Measurements from ENCODE around the gene ECD. TPM values are rescaled to one million over a fixed set of nuclear protein-coding genes. Genes with fewer than 3 reads are reported as not detected.

ECD gene
- 19.1 and 21.6 TPM in 2 replicates for total RNA-seq

DNA sequence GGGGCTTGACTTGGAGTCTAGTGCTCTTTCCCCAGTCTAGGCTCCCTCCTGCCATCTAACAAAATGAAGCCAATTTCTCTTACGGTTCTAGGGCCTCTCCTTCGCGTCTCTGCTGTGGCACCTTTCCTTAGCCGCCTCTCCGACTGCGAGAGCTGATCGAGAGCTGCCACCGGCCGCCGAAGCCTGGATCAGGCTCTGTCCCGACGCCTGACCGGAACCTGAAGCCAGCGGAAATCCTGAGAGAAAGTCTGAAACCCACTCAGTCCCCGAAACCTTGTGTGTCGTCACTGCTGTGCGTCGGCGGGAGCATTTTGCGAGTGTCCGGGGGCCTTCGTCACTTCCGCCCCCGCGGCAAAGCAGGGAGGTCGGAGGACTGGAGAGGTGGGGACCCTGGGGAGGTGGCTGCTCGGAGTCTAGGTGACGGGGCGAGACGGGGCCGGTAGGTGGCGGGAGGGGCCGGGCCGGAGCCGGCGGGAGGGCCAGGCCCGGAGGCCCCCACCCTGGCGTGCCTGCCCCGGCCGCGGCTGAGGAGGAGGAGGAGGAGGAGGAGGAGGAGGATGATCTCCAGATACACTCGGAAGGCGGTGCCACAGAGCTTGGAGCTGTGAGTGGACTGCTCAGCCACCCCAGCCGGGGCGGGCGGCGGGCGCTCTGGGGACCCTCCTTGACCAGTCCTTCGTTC, at the start of gene ECD, which contains the start of gene FAM149B1:
Gene ECD, minus strand, starts transcription at position 226 of the 682 bp plus-strand sequence. CDS start 4,071 bp downstream, outside the sequence.
Gene FAM149B1, plus strand, starts transcription at position 337 of the 682 bp plus-strand sequence. Its CDS starts 221 bp downstream, at position 558.
- peak; percentile 97 for DNase-seq (ENCODE audit: low read depth in 2 of 2)

DNA sequence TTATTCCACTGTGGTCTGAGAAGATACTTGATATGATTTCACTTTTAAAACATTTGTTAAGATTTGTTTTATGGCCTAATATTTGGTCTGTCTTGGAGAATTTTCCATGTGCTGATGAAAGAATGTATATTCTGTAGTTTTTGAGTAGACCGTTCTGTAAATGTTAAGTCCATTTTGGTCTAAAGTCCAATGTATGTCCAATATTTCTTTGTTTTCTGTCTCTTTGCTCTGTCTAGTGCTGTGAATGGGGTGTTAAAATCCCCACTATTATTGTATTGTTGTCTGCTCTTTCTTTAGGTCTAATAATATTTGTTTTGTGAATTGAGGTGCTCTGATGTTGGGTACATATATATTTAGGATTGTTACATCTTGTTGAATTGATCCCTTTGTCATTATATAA, 47.9 kb upstream of the ECD start:
- no peak for DNase-seq (ENCODE audit: low read depth in 2 of 2)

DNA sequence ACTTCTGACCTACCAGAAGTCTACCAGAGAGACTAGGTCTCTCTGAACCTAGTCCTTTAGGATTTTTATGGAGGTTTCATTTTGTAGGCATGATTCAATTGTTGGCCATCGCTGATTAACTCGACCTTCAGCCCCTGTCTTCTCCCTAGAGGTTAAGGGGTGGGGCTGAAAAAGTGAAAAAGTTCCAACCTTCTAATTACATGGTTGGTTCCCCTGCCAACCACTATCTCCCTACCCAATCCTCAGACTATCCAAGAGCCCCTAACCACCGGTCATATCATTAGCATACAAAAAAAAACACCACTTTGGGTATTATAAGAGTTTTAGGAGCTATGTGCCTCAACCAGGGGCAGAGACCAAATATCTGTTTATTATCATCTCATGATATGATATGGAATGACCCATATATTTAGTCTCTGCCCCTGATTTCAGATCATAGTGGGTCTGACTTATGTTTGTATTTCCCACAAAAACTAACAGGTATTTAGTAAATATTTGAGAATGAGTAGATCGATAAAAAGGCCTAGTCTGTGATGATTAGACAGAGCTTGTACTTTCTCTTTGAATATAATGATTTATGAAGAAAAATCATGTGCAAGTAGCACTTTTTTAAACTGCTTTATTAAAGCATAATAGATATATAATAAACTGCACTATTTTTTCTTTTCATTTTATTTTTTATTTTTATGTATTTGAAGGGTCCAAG, 43.5 kb upstream of the ECD start:
- DNase-seq (ENCODE audit: low read depth in 2 of 2), result no peak

DNA sequence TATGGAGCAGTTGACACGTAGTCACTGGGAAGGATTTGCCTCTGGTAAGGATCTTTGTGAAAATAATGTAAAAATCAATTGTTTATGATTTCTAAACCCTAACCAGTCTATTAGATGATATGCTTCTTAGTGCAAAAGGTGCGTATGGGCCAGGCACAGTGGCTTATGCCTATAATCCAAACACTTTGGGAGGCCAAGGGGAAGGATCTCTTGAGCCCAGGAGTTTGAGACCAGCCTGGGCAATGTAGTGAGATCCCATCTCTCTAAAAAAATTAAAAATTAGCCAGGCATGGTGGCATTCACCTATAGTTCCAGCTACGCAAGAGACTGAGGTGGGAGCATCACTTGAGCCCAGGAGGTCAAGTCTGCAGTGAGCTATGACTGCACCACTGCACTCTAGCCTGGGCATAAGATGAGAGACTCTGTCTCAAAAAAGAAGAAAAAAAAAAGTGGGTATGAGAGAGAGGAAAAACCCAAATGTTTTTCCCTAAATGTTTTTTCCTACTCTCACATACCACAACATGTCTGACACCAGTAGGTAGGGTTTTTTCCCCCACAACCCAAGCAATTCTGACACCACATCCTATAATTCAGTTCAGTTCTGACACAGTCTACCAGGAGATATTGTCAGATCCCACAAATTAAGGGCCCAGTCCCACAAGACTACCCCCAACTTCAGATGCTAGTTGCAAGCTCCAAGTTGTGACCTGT, 42.7 kb upstream of the ECD start:
- DNase-seq (ENCODE audit: low read depth in 2 of 2), result no peak

DNA sequence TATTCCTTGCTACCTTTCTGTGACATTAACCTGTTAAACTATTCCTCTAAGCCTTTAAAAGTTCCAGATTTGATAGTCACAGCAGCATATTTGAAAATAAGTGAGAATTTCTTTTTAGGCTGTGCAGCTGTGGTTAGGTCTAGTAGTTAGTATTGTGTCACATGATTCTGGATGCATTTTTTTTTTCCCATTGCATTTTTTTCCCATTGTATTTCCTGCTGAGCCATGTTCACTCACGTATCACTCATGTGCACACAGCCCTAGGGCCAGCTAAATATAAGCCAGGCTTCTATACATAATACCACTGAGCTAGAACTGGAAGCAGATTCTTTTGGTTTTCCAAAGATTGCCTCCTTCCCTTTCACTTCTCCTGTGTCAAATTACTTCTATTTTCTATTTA, 41.9 kb upstream of the ECD start:
- DNase-seq (ENCODE audit: low read depth in 2 of 2), result peak; percentile 57 to 70

DNA sequence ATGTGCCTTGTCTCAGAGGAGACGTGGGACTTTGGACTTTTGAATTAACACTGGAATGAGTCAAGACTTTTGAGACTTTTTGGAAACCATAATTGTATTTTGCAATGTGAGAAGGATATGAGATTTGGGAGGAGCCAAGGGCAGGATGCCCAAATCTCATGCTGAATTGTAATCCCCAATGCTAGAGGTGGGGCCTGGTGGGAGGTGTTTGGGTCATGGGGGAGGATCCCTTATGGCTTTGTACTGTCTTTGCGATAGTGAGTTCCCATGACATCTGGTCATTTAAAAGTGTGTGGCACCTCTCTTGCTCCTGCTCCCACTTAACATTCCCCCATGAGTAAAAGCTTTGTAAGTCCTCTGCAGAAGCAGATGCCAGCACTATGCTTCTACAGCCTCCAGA, 40.1 kb upstream of the ECD start:
- no peak for DNase-seq (ENCODE audit: low read depth in 2 of 2)

DNA sequence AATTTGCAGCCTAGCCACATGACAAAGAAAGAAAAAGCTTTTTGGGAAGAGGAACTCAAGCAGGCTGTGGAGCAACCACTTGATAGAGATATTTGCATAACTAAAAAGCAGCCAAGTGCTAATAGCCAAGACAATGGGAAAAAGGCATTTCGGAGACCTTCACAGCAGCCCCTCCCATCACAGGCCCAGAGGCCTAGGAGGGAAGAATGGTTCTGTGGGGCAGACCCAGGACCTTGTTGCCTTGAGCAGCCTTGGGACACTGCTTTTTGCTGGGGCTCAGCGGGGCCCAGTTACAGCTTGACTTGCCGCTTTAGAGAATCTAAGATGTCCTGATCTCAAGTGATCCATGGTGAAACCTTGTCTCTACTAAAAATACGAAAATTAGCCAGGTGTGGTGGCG, 38.6 kb upstream of the ECD start:
- DNase-seq (ENCODE audit: low read depth in 2 of 2), result no peak

DNA sequence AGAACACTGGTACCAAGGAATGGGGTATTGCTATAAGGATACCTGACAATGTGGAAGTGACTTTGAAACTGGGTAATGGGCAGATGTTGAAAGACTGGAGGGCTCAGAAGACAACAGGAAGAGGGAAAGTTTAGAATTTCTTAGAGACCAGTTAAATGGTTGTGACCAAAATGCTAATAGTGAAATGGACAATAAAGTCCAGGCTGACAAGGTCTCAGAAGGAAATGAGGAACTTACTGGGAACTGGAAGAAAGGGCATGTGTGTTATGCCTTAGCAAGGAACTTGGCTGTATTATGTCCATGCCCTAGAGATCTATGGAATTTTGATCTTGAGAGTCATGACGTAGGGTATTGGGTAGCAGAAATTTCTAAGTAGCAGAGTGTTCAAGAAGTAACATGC, 38.1 kb upstream of the ECD start:
- DNase-seq (ENCODE audit: low read depth in 2 of 2), result no peak

DNA sequence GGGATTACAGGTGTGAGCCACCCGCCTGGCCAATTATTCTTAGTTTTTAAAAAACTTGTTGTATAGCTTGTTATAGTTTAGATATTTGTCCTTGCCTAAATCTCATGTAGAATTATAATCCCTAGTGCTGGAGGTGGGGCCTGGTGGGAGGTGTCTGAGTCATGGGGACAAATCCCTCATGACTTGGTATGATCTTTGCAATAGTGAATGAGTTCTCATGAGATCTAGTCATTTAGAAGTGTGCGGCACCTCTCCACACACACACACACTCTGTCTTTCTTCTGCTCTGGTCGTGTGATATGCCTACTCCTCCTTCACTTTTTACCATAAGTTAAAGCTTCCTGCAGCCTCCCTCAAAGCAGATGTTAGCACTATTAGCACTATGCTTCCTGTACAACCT, 37.3 kb upstream of the ECD start:
- DNase-seq (ENCODE audit: low read depth in 2 of 2), result no peak

DNA sequence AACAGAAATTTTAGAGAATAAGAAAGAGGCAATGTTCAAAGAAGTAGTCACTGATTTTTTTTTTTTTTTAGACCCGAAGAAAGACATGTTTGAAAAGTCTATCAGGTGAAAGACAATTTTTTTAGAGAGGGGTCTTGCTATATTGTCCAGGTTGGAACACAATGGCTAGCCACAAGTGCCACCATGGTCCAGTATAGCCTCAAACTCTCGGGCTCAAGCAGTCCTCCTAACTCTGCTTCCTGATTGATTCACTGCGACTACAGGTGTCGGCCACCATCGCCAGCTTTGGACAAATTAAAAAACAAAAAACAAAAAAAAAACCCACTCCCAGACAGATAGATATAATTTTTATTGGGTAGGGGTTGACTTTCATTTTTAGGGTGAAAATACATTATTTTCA, 22.4 kb upstream of the ECD start:
- no peak for DNase-seq (ENCODE audit: low read depth in 2 of 2)

DNA sequence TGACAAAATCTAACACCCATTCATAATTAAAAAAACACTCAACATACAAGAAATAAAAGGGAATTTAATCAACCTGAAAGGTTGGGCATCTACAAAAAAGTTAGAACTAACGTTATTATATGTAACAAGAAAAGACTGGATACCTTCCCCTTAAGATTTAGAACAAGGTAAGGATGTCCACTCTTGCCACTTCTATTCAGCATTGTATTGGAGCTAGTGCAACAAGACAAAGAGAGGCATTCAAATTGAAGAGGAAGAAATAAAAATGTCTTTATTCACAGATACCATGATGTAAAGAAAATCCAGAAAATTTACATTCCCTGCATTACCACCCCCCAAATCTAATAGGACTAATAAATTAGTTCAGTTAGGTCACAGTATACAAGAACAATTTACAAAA, 18.5 kb upstream of the ECD start:
- DNase-seq (ENCODE audit: low read depth in 2 of 2), result no peak

DNA sequence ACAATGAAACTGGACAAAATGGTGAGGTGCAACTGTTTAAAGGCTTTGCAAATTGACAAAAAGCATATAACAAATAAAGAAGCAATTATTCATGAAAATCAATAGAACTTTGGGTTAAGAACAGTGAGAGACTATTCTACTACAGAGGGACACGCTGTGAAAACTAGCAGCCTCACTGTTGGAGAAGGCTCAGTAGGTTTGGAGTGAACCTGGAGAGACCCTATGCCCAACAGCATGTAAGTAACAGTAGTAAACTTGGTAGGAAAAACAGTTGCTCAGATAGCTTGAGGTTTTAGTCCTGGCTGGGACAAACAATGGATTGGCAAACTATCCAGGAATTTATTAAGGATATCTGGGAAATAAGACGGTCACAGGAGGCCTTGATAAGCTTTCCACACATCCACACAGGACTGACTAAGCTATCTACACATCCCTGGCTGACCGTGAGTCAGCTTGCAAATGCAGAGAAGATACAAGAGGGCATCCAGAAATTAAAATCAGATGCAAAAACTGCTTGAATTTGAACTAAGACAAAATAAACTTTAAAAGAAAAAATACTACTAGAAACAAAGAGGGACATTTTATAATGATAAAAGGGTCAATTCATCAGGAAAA, 16.0 kb upstream of the ECD start:
- peak in 1 of 2 donors; percentile 77 for DNase-seq (ENCODE audit: low read depth in 2 of 2)

DNA sequence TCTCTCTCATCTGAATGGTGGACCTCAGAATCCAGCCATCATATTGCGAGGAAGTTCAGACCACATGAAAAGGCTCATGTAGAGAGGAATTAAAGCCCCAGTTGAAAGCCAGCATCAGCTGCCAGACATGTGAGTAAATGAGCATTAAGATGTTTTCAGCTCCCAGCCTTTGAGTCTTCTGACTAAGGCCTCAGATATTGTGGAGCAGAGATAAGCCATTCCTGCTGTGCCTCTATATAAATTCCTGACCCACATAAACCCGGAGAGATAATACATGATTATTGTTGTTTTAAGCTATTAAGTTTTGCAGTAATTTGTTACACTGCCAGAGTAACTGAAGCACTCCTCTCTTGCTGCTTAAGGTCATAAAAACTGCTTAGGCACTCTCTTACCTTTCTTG, 14.8 kb upstream of the ECD start:
- no peak for DNase-seq (ENCODE audit: low read depth in 2 of 2)

DNA sequence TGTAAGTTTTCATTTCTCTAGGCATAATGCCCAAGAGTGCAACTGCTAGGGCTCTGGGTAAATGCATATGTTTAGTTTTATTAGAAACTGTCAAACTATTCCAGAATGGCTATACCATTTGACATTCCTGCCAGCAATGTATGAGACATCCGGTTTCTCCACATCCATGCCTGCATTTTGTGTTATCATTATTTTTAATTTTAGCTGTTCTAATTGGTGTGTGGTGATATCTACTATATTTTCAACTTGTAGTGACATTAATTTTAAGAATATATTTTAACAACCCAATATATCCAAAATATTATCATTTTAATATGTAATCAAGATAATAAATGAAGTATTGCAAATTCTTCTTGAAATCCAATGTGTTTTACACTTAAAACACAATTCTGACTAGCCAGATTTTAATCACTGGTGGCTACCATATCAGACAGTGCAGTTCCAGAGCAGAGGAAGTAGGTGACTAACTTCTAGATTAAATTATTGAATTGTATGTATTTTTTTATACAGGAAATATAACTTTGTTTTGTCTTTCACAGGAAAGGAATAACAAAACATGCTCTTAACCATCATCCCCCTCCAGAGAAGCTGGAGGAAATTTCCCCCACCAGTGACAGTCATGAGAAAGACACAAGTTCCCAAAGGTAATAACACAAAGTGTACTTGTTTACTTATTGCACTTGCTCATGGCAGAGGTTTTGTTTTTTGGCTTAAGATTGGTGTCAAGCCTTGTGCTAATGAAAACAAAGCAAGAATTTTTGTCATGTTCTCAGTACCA, 6.5 kb upstream of the ECD start:
- DNase-seq (ENCODE audit: low read depth in 2 of 2), result peak in 1 of 2 donors; percentile 59

DNA sequence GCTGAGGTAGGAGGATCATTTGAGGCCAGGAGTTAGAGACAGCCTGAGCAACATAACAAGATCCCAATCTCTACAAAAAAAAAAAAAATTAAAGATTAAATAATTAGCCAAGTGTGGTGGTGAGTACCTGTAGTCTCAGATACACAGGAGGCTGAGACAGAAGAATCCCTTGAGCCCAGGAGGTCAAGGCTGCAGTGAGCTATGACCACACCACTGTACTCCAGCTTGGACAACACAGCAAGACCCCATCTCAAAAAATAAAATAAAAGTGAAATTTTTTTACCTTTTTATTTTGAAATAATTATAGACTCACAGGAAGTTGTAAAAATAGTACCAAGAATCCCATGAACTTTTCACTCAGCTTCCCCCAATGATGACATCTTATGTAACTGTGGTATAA, 5.1 kb upstream of the ECD start:
- DNase-seq (ENCODE audit: low read depth in 2 of 2), result no peak

DNA sequence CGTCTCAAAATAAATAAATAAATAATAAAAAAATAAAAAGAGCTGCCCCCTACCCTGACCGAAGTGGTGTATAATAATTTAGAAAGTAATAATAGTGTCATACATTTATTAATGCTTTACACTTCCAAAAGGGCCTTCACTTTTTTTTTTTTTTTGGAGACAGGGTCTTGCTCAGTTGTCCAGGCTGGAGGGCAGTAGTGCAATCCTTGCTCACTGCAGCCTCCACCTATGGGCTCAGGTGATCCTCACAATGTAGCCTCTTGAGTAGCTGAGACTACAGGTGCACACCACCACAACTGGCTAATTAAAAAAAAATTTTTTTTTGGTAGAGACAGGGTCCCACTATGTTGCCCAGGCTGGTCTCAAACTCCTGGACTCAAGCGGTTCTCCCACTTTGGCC, 1.5 kb upstream of the ECD start:
- DNase-seq (ENCODE audit: low read depth in 2 of 2), result no peak

DNA sequence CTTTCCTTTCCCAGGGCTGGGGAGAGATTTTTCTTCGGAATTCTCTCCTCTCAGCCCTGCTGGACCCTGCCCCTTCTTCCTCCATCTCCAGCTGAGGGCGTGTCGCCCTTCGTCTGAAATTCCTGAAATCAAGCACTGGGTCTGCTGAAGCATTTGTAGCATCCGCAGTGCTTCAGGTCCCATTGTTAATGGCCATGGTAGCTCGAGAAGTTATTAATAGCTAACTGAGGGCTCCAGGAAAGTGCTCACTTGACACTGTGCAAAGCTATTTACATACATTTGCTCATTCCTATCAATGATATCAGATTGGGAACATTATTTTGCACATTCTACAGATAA, 626 bp upstream of the ECD start:
- DNase-seq (ENCODE audit: low read depth in 2 of 2), result peak in 1 of 2 donors; percentile 4

DNA sequence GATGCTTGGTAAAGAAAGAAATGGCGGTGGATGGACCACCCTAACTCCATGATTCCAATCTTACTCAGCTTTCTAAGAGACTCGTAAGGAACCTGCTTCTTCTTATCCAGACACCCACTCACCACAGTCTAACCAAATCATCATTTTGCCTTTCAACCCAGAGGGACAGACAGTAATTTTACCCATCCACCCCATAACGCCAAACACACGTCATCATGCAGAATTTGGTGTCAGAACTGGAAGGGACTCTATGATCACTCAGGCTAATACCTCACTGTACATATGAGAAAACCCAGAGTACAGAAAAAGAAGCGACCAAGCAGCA, 388 bp downstream of the ECD start:
- DNase-seq (ENCODE audit: low read depth in 2 of 2), result no peak

DNA sequence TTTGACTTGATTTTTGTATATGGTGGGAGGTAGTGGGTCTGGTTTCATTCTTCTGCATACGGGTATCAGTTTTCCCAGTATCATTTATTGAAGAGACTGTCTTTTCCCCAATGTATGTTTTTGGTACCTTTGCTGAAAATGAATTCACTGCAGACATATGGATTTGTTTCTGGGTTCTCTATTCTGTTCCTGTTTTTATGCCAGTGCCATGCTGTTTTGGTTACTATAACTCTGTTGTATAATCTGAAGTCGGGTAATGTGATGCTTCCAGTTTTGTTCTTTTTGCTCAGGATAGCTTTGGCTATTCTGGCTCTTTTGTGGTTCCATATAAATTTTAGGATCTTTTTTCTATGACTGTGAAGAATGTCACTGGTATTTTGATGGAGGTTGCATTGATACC, 836 bp downstream of the ECD start:
- no peak for DNase-seq (ENCODE audit: low read depth in 2 of 2)

DNA sequence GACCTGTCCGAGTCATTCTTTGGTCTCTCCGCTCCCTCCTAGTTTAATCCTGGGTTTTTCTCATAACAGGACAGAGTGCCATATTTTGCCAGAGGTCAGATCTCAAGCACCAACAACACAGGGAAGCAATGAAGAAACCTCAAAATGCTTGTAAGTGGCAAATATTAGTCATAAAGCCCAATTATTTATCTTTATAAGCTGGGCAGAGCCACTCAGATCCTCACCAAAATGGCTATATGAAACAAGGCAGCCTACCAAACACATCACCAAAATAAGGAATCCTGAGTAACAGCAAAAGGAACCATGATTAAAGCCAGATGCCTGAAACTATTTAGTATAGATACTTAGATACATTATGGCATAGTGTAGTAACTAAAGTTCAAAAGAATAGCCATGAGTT, 4.7 kb downstream of the ECD start:
- no peak for DNase-seq (ENCODE audit: low read depth in 2 of 2)

DNA sequence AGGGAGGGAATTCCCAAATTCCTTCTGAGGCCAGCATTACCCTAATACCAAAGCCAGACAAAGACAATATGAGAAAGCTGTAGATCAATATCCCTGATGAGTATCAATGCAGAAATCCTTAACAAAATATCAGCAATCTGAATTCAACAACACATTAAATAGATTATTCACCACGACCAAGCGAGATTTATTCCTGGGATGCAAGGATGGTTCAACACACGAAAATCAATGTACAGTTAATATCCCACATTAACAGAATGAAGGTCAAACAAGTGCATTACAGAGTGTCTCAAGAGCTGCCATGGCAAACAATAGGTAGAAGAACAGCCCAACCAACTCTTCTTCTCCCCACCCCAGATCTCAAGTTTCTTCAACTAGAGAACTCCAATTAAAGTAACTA, 6.1 kb downstream of the ECD start:
- no peak for DNase-seq (ENCODE audit: low read depth in 2 of 2)

DNA sequence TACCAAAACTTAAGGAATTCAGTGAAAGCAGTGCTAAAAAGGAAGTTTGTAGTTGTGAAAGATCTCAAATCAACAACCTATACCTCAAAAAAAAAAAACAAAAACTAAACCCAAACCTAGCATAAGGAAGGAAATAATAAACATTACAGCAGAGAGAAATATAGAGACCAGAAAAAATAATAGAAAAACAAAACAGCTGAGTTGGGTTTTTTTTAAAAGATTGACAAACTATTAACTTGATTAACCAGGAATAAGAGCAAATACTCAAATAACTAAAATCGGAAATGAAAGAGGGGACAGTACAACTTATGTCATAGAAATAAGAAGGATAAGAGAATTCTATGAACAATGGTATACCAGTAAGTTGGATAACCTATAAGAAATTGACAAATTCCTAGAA, 6.7 kb downstream of the ECD start:
- DNase-seq (ENCODE audit: low read depth in 2 of 2), result no peak

Measured in dermis microvascular lymphatic vessel endothelial cell (primary cell).